ENCODE measurements around the gene LDHAL6B.

DNA sequence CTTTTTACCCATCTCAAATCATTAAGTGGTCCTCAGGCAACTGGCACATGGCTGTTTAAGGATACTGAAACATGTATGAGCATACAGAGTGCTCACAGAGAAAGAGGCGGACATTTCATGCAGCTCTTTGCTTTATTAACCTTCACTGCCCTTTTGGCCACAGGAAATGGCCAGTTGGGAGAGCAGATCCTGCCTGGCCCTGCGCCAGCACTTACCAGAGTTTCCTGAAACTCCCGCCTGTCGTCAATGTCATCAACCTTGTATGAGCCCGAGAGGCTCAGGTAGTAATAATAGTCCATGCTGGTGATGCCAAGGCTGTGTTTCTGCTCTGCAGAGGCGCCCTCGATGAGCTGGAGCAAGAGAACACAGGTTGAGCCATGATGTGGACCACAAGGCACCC is 17.8 kb downstream of the LDHAL6B start:
- TF ChIP-seq, protein P1, sequence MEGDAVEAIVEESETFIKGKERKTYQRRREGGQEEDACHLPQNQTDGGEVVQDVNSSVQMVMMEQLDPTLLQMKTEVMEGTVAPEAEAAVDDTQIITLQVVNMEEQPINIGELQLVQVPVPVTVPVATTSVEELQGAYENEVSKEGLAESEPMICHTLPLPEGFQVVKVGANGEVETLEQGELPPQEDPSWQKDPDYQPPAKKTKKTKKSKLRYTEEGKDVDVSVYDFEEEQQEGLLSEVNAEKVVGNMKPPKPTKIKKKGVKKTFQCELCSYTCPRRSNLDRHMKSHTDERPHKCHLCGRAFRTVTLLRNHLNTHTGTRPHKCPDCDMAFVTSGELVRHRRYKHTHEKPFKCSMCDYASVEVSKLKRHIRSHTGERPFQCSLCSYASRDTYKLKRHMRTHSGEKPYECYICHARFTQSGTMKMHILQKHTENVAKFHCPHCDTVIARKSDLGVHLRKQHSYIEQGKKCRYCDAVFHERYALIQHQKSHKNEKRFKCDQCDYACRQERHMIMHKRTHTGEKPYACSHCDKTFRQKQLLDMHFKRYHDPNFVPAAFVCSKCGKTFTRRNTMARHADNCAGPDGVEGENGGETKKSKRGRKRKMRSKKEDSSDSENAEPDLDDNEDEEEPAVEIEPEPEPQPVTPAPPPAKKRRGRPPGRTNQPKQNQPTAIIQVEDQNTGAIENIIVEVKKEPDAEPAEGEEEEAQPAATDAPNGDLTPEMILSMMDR (IDR thresholded peaks at IDR 0.05): no peak
- no peak for TF ChIP-seq POLR2A (IDR thresholded peaks at IDR 0.05)
